Measurements from ENCODE around the gene PRKCQ.

DNA sequence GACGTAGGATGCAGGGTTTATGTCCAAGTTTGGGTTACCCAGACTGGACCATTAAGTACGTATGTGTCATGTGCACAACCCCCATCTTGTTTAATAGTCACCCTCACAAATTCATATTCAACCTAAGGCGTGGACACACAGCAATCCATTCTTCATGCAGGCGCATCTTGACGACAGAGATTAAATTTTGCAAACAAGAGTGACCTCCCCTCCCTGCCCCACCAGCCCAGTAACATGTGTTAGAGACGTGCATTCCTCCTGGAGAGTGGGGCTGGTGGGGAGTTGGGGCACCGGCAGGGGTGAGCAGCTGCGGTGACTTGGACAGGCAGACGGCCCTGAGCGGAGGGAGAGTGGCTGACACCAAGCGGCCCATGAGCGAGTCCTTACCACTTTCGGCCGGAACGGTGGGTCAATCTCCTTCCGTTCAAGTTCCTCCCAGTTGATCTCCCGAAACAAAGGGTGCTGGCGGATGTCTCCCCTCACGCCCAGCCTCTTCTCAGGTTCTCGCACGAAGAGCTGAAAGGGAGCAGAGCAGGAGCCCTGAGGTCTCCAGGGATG lies 149.6 kb downstream of the PRKCQ start:
- TF ChIP-seq SP1 (IDR thresholded peaks at IDR 0.05) (no peak), FOXA1 (IDR thresholded peaks at IDR 0.05) (no peak), TARDBP (IDR thresholded peaks at IDR 0.05) (no peak), BHLHE40 (IDR thresholded peaks at IDR 0.05; ENCODE audit: borderline replicate concordance) (no peak), FOXK2 (IDR thresholded peaks at IDR 0.05) (no peak), ELF4 (IDR thresholded peaks at IDR 0.05) (no peak), NFRKB (IDR thresholded peaks at IDR 0.05) (no peak), CTBP1 (IDR thresholded peaks at IDR 0.05; ENCODE audit: borderline replicate concordance) (no peak), FOXM1 (IDR thresholded peaks at IDR 0.05; ENCODE audit: borderline replicate concordance) (no peak)
- TF ChIP-seq, protein P1, sequence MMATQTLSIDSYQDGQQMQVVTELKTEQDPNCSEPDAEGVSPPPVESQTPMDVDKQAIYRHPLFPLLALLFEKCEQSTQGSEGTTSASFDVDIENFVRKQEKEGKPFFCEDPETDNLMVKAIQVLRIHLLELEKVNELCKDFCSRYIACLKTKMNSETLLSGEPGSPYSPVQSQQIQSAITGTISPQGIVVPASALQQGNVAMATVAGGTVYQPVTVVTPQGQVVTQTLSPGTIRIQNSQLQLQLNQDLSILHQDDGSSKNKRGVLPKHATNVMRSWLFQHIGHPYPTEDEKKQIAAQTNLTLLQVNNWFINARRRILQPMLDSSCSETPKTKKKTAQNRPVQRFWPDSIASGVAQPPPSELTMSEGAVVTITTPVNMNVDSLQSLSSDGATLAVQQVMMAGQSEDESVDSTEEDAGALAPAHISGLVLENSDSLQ (IDR thresholded peaks at IDR 0.05): no peak

Data from HEK293T (cell line).